Transverse colon (tissue), 3 donors: ENCODE results near the gene TBX1.

Experiments
- CTCF ChIP-seq, 5 experiments: fragments of 200-600 bp in 3 of 5; fragments of 450-650 bp in 2 of 5; sonication (generic) in 3 of 5; IDR thresholded peaks; 1 replicate in 2 of 5; 2 replicates in 3 of 5; pipeline ENCODE4 v1.5.1; 2016 to 2017; ENCODE audit warnings: antibody characterized with exemption in 5 of 5, inconsistent platforms in 3 of 5, mild to moderate bottlenecking in 2 of 5, moderate library complexity in 1 of 5
- POLR2A ChIP-seq: fragments of 450-650 bp; IDR thresholded peaks from one replicate; pipeline ENCODE4 v1.6.1; 2016; ENCODE audit warnings: antibody characterized with exemption, mild to moderate bottlenecking, moderate library complexity

GRCh38 chr22:19721330-19722177 lies 39.0 kb upstream of the TBX1 start:
- TF ChIP-seq CTCF (IDR thresholded peaks at IDR 0.05) (no peak), POLR2A (no peak)
